Epithelial cell of esophagus (primary cell): ENCODE measurements around the gene SLC37A1.

Source experiments
- DNase-seq: peaks from one replicate; pipeline ENCODE4 v3.0.0; 2010; ENCODE audit warnings: low read depth
- H3K4me3 ChIP-seq: 2 replicates; pipeline ENCODE4 v1.5.1; 2011; ENCODE audit warnings: mild to moderate bottlenecking, low read length, control low read depth
- TF ChIP-seq, protein P1 (sequence below): IDR thresholded peaks from 2 replicates; pipeline ENCODE4 v1.5.1; 2011; ENCODE audit warnings: low read depth, mild to moderate bottlenecking, low read length, control low read depth, inconsistent platforms; ENCODE audit not compliant: insufficient read depth; ENCODE audit errors: missing control alignments

The SLC37A1 gene

DNA sequence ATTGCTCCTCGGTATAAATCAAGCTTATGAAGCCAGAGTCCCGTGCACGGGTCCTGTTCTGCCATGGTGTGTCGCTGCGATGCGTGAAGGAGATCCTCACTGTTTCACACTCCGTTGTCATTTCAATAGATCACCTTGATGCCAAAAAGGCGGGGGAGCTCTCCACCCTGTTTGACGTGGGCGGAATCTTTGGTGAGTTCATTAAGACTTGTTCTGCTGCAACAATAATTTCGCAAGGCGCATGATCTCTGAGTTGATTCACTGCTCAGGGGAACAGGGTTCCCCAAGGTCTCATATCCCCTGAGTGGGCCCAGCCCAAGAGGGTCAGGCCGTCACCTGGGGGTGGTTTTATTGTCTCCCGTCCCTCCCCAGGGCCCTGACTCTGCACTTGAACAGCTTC lies 50.0 kb downstream of the SLC37A1 start:
- TF ChIP-seq, protein P1, sequence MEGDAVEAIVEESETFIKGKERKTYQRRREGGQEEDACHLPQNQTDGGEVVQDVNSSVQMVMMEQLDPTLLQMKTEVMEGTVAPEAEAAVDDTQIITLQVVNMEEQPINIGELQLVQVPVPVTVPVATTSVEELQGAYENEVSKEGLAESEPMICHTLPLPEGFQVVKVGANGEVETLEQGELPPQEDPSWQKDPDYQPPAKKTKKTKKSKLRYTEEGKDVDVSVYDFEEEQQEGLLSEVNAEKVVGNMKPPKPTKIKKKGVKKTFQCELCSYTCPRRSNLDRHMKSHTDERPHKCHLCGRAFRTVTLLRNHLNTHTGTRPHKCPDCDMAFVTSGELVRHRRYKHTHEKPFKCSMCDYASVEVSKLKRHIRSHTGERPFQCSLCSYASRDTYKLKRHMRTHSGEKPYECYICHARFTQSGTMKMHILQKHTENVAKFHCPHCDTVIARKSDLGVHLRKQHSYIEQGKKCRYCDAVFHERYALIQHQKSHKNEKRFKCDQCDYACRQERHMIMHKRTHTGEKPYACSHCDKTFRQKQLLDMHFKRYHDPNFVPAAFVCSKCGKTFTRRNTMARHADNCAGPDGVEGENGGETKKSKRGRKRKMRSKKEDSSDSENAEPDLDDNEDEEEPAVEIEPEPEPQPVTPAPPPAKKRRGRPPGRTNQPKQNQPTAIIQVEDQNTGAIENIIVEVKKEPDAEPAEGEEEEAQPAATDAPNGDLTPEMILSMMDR = peak; percentile 27
- no peak overlapping the region for H3K4me3 ChIP-seq
- peak; percentile 84 for DNase-seq

GRCh38 chr21:42564561-42564971 lies 50.9 kb downstream of the SLC37A1 start:
- no peak overlapping the region for H3K4me3 ChIP-seq
- TF ChIP-seq, protein P1 = no peak
- DNase-seq = no peak

- TF ChIP-seq, protein P1 = no peak
- no peak for DNase-seq
- no peak overlapping the region for H3K4me3 ChIP-seq
These were observed 51.7 kb downstream of the SLC37A1 start for GRCh38 chr21:42565206-42565810.

DNA sequence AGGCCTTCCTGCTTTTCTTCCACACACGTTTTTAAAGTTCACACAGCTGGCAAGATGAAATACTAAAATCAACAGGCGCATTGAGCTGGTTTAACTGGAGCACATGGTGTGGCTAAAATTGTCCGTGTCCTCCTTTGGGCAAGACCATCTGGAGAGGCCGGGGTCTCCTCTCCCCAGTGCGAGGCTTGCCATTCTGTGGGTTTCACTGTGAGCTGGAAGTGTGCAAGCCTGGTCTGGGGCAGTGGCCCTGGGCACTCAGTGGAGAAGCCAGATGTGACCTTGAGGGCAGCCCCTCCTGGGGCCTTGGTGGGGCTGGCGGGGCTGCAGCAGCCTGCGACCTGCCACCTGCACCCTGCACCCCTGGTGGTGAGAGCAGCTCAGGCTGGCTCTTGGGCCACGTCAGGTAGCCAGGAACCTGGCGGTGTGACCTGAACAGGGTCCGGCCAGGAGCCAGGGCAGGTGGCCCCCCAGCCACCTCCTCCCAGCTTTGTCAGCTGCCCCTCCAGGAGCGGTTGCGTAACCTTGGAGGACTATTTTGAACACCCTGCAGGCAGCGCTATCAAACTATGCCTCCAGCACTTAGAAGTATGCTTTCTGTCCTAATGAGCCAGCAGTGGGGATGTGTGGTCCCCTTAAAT lies 52.4 kb downstream of the SLC37A1 start:
- DNase-seq = no peak
- TF ChIP-seq, protein P1 = no peak
- H3K4me3 ChIP-seq = no peak overlapping the region

DNA sequence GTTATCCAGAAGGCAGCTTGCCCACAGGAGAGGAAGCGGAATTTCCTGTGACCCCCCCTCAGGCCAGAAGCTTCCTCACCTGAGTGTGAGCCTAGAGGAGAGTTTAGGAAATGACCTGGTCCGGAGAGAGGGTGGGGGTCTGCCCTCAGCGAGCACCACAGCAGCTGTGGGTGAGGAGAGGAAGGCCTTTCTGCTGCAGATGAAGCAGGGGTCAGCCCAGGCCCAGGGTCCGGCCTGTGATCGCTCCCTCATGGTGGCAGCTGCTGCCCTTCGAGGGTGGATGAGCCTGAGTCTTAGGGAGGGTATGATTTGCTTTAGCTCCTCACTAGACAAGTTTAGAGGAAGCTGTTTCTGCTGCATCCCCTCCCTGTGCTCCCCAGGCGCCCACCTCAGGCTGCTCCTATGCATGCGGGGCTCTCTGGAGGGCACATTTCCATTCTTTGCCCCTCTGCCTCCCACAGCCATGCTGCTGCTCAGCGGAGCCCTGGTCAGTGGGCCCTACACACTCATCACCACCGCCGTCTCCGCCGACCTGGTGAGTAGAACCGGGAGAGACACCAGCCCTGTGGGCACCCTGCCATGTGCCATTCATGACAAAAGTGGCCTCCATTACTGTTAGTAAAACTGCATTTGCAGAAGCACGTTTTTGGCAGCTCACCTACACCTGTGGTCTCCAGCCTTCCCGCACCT lies 53.0 kb downstream of the SLC37A1 start:
- no peak overlapping the region for H3K4me3 ChIP-seq
- TF ChIP-seq, protein P1 = no peak
- no peak for DNase-seq

- TF ChIP-seq, protein P1 = no peak
- DNase-seq = no peak
- H3K4me3 ChIP-seq = no peak overlapping the region
These were observed 53.5 kb downstream of the SLC37A1 start for GRCh38 chr21:42567214-42567555.

DNA sequence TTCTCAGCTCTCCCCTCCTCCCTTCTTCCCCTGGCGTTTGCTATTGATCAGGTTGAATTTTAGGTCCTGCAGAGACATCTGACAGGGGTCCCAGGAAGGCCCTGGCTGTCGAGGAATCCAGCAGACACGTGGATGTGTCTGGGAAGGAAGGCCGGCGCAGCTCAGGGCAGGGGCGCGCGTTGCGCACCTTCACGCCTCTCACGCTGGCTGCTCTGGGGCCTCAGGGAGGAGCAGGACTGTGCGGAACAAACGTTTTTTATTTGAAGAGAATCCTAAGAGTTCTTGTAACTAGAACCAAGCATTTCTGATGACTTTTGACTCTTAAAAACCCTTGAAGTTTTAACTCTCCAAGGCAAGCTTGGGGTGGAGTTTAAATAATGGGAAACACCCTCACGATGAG lies 54.2 kb downstream of the SLC37A1 start:
- DNase-seq = no peak
- H3K4me3 ChIP-seq = no peak overlapping the region
- TF ChIP-seq, protein P1 = no peak
